GM12864 (cell line): Measurements from ENCODE around the gene COG1.

Experiments used
- DNase-seq: peaks from one replicate; pipeline ENCODE4 v3.0.0-alpha.2; 2011; ENCODE audit warnings: low read depth
- H3K4me3 ChIP-seq: 2 replicates; pipeline ENCODE4 v1.5.1; 2011; ENCODE audit warnings: mild to moderate bottlenecking, low read depth, low read length, control low read depth
- CTCF ChIP-seq: IDR thresholded peaks from 2 replicates; pipeline ENCODE4 v1.5.1; 2011; ENCODE audit warnings: low read depth, mild to moderate bottlenecking, moderate library complexity, low read length, control low read depth, inconsistent platforms; ENCODE audit errors: missing control alignments

The COG1 gene

GRCh38 chr17:73186283-73187050 lies 6.4 kb upstream of the COG1 start:
- no peak overlapping the region for H3K4me3 ChIP-seq
- TF ChIP-seq CTCF = no peak

DNA sequence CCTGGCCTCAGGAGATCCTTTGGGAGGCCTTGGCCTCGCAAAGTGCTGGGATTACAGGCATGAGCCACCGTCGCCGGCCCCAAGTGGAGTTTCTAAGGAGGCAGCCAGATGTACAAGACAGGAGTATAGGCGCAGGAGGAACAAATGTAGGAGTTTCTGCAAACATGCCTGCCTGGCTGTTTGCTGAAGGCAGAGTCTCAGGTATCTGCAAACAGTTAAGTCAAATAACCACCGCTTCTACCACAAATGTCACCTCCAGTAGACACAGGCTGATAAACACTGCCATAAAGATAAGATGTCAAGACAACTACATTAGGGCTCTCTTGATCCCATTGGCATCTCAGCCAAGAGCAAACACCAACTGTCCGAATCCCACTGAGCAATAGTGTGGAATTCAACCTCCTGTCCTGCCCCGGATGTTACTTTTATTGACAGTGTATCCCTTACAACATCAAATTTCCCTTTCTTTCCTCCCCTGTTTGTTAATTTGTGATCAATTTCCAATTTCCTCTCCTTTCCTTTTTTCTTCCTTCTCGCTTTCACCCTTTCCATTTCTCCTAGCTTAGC lies 5.6 kb upstream of the COG1 start:
- H3K4me3 ChIP-seq = no peak overlapping the region
- no peak for DNase-seq
- TF ChIP-seq CTCF = no peak

More at GRCh38 chr17:73186283-73187050, 6.4 kb upstream of the COG1 start:
- no peak for DNase-seq

DNA sequence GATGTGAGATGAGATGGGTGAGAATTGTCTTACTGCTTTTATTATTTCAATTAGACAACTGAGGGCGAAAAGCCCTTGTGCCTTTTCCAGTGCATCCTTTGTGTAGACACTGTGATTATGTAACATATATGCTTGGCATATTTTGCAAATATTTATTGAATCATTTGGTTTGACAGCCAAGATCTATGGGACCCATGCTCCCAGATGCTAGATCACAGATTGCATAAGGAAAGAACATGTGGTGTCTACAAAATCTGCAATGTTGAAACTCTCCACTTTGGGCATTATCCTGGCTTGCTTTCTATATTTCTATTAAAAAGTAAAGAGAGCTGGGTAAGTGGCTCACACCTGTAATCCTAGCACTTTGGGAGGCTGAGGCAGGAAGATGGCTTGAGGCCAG lies 4.8 kb upstream of the COG1 start:
- no peak for TF ChIP-seq CTCF

DNA sequence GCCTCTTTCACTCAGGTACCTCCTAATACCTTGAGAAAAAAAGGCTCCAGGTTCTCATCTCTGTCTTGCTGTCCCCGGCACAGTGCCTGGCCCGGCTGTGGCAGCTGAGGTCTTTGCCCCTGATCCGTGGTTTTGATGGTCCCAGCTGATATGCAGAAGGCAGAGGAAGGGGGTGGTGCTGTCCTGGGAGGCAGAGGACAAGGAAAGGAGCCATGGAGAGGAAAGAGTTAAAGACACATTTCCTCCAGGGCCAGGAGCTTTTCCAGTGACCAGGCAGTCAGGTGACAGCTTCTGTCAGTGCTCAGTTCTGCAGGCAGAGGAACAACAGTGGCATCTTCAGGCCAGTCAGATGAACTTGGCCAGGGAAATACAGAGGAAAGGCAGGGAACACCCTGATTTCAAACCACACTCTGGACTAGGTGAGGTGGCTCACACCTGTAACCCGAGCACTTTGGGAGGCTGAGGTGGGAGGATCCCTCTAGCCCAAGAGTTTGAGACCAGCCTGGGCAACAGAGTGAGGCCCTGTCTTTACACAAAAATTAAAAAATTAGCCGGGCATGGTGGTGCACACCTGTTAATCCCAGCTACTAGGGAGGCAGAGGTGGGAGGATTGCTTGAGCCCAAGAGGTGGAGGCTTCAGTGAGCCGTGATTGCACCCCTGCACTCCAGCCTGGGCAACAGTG lies 3.3 kb upstream of the COG1 start:
- no peak overlapping the region for H3K4me3 ChIP-seq
- no peak for DNase-seq

More for the DNA sequence above, 4.8 kb upstream of the COG1 start:
- no peak overlapping the region for H3K4me3 ChIP-seq
- no peak for DNase-seq

GRCh38 chr17:73191443-73192205 lies 1.2 kb upstream of the COG1 start:
- peak overlapping the region; percentile 73 for H3K4me3 ChIP-seq
- DNase-seq = peak; percentile 62
- peak; percentile 81 for TF ChIP-seq CTCF

More for the DNA sequence above, 3.3 kb upstream of the COG1 start:
- peak; percentile 46 for TF ChIP-seq CTCF

DNA sequence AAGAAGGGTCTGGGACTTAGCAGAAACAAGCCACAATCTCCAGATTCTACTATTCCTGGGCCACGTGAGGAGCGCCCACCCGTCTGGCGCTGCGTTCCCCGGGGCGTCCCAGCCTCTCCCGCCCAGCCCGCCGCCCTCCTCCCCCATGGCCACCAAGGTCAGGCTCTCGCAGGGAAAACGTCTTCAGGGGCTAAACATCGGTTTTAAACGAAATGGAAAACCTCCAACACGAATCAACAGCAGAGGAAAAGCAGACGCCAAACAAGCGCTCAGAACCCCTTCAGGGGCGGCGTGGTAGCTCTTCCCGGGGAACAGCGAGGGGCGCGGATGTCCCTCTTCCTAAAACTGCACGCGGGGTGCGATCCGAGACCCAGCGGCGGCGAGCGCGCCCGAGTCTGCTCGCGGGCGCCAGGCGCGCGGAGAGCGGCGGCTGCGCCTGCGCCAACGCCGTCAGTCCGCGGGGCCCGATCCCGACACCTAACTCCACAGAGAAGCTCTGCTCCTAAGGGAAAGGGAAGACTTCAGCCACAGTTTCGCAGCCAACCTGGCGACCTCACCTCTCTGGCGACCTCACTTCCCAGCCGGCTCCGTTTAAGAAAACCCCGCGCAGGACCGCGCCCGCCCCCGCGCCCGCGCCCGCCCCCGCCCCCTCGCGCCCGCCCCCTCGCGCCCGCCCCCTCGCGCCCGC lies 505 bp upstream of the COG1 start:
- peak; percentile 25 for DNase-seq
- no peak for TF ChIP-seq CTCF

More for the DNA sequence above, 505 bp upstream of the COG1 start:
- H3K4me3 ChIP-seq = peak overlapping the region; percentile 73
